Ovary (tissue), 9 donors: ENCODE results near the gene NT5C2. TPM values are rescaled to one million over a fixed set of nuclear protein-coding genes. Genes with fewer than 3 reads are reported as not detected.

ENCODE experiments used
- DNase-seq, 5 donors: peaks; one replicate each; pipeline ENCODE4 v3.0.0-alpha.2; 2019 to 2020
- H3K27ac ChIP-seq, 2 donors: fragments of 200-600 bp; one replicate each; pipeline versions ENCODE4 v1.5.1 to v1.8.0; 2019 to 2022
- H3K27me3 ChIP-seq: fragments of 200-600 bp; one replicate; pipeline ENCODE4 v1.8.0; 2022
- H3K36me3 ChIP-seq: fragments of 200-600 bp; sonication (generic); one replicate; pipeline ENCODE4 v1.5.1; 2019
- H3K4me1 ChIP-seq: one replicate; pipeline ENCODE4 v1.8.1; 2013; ENCODE audit warnings: mild to moderate bottlenecking, moderate library complexity; ENCODE audit not compliant: insufficient read depth
- H3K4me3 ChIP-seq: fragments of 200-600 bp; sonication (generic); one replicate; pipeline ENCODE4 v1.5.1; 2017
- H3K9me3 ChIP-seq, 2 donors: fragments of 200-600 bp in 1 of 2; sonication (generic) in 1 of 2; one replicate each; pipeline versions ENCODE4 v1.5.1 to v1.8.1; 2013 to 2019; ENCODE audit warnings: mild to moderate bottlenecking in 1 of 2, moderate library complexity in 1 of 2
- EP300 ChIP-seq: sonication (generic); formaldehyde crosslinking; IDR thresholded peaks from one replicate; pipeline ENCODE4 v1.6.1; 2017; ENCODE audit warnings: antibody characterized with exemption
- POLR2A ChIP-seq: fragments of 450-650 bp; IDR thresholded peaks from one replicate; pipeline ENCODE4 v1.6.1; 2017; ENCODE audit warnings: antibody characterized with exemption, mild to moderate bottlenecking, moderate library complexity
- WGBS, 3 donors: extraction: QIAGEN DNeasy Blood & Tissue Kit in 1 of 3; methylation state at CpG; one replicate each; pipeline versions ENCODE4 v1.1.5 to v1.1.7; 2013 to 2017; 5-methylcytosine and 5-hydroxymethylcytosine counted together
- intact Hi-C, 4 donors: fragments of 100-400 bp; cut with DNase I; formaldehyde crosslinking; loops; one replicate each; pipeline versions ENCODE4 v1.11.0 to v1.15.1; 2022 to 2023
- polyA plus RNA-seq, 2 donors: library from polyadenylated mRNA; stranded (reverse); fragments of 200-250 nt in 1 of 2; fragments of 350-450 nt in 1 of 2; fragmentation: Illumina TruSeq in 1 of 2; extraction: RNeasy Lipid Tissue Mini Kit (QIAGEN cat#74804) in 1 of 2; gene quantifications; one replicate each; pipeline ENCODE4 v1.2.3, GENCODE V29; 2013 to 2014
- total RNA-seq, 7 donors: library from RNA; depleted of rRNA in 2 of 7; stranded (reverse); fragments of >200 nt in 2 of 7; fragmentation: NEBNext Ultra II Directional in 3 of 7; extraction: Animal tissue kit (Norgen Biotek cat#: 25700) in 3 of 7; gene quantifications; one replicate each; pipeline versions ENCODE4 v1.1.0 to v1.2.4, GENCODE V29; 2016 to 2023
- TF ChIP-seq, protein P1 (sequence below), 3 donors: fragments of 450-650 bp in 2 of 3; fragments of 200-600 bp in 1 of 3; IDR thresholded peaks; one replicate each; pipeline versions ENCODE4 v1.5.1 to v1.8.0; 2016 to 2022; ENCODE audit warnings: antibody characterized with exemption in 3 of 3, mild to moderate bottlenecking in 1 of 3
- donor health status: DM: no; HTN: no; CAD: no; lungs with moderate emphysema.
- donor health status: DM: no; HTN: no; CAD: no.
- donor health status: Bipolar disorder and iron deficiency.
- donor health status: DM: yes; HTN: yes; CAD: no.
- donor health status: DM: no; HTN: no; CAD: no.
- donor health status: DM: yes; HTN: yes; CAD: no.

Gene NT5C2
- total and polyA plus RNA-seq, 9 donors, result 49.1 to 92.3 (median 62.0) TPM

DNA sequence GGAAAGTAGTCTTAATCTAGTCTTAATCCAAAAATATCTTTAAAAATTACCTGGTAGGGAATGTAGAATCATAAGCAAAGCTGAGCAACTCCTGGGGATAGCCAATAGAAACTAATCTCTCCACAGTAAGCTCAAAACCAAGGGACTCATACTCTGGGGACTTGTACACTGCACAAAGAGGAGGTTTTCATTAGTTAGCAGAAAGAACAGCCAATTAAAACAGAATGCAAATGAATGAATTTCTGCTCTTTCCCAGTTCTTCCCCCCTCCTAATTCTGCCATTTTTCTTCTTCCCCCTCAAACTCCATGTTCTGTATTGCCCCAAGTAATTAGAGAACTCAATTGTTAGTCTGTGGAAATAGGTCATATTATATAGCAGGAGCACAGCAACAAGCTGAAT is 86.5 kb downstream of the NT5C2 start:
- Histone ChIP-seq H3K27me3 (no peaks in the 10 kb centered on the region), H3K4me1 (peaks cover 3% of the 10 kb centered on the region), H3K27ac (no peak overlapping the region), H3K4me3 (no peak overlapping the region), H3K36me3 (no peaks in the 10 kb centered on the region), H3K9me3 (no peaks in the 10 kb centered on the region)
- DNase-seq, result no peak
- TF ChIP-seq EP300 (no peak), POLR2A (no peak)
- TF ChIP-seq, protein P1, sequence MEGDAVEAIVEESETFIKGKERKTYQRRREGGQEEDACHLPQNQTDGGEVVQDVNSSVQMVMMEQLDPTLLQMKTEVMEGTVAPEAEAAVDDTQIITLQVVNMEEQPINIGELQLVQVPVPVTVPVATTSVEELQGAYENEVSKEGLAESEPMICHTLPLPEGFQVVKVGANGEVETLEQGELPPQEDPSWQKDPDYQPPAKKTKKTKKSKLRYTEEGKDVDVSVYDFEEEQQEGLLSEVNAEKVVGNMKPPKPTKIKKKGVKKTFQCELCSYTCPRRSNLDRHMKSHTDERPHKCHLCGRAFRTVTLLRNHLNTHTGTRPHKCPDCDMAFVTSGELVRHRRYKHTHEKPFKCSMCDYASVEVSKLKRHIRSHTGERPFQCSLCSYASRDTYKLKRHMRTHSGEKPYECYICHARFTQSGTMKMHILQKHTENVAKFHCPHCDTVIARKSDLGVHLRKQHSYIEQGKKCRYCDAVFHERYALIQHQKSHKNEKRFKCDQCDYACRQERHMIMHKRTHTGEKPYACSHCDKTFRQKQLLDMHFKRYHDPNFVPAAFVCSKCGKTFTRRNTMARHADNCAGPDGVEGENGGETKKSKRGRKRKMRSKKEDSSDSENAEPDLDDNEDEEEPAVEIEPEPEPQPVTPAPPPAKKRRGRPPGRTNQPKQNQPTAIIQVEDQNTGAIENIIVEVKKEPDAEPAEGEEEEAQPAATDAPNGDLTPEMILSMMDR (IDR thresholded peaks at IDR 0.05), result no peak
- intact Hi-C loops, result no loop called here

DNA sequence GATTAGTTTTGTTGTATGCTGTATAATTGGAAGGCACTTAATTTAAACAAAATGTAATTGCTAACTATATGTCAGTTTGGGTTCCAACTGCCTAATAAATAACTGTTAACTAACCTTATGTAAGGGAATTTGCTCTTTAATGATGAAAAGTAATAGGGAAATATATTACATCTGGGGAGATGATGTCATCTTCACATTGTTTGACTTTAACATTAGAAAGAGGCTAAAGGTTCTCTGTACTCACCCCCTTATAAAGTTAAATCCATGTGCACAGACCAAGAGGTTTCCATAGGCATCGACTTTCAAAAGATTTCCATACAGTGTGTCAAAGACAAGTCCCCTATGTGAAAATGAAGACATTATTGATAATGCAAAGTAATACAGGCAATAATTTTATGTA is 87.6 kb downstream of the NT5C2 start:
- intact Hi-C loops, result no loop called here
- WGBS, 3 donors, result 90 to 100% (median 90%) methylated on average over 1 of the region's 1 CpG
- no peak for TF ChIP-seq EP300
- DNase-seq, result no peak
- H3K9me3 ChIP-seq, result no peaks in the 10 kb centered on the region
- H3K27ac ChIP-seq, result no peak overlapping the region
- H3K27me3 ChIP-seq, result no peaks in the 10 kb centered on the region
- no peaks in the 10 kb centered on the region for H3K36me3 ChIP-seq
- no peaks in the 10 kb centered on the region for H3K4me1 ChIP-seq
- H3K4me3 ChIP-seq, result no peak overlapping the region

DNA sequence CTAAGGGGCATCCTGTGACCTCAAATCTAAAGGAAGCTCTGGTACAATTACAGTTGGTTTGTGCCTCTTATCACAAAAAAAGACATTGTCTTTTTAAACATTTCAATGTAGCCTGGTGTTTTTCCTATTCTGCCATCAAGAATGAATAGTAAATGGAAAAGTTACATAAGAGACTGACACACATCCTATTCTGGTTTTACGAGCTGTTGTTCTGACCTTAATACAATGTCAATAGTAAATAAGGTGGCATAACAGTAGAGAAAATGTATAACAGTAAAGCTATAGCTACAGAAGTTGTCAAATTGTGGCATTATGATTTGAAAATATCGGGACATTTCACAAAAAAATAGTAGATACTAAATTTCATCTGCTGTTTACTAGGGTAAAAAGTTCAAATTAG is 88.4 kb downstream of the NT5C2 start:
- Histone ChIP-seq H3K27ac (no peak overlapping the region), H3K4me3 (no peak overlapping the region), H3K9me3 (no peaks in the 10 kb centered on the region), H3K36me3 (no peaks in the 10 kb centered on the region), H3K4me1 (no peaks in the 10 kb centered on the region), H3K27me3 (no peaks in the 10 kb centered on the region)
- WGBS, 3 donors, result 43 to 46% (median 44%) methylated on average over 2 of the region's 2 CpGs
- TF ChIP-seq POLR2A, result no peak
- no peak for TF ChIP-seq EP300
- TF ChIP-seq, protein P1 (IDR thresholded peaks at IDR 0.05), result no peak
- intact Hi-C loops, result no loop called here
- no peak for DNase-seq

DNA sequence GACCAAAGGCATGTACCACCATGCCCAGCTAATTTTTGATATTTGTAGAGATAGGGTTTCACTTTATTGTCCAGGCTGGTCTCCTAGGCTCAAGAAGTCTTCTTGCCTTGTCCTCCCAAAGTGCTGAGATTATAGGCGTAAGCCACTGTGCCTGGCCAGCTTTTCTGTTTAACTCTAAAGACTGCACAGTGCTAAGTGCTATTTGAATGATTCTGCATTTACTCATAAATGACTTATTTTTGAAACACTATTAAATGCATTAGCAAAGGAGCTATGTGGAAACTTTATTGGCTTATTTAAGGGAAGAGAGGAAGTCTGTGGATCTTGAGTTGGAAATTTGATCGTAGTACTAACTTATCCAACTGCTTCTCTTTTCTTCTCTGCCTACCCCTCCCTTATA is 89.1 kb downstream of the NT5C2 start:
- intact Hi-C loops, result no loop called here
- whole genome bisulfite sequencing, 3 donors, result 94 to 98% (median 95%) methylated on average over 2 of the region's 2 CpGs
- no peak for TF ChIP-seq POLR2A
- no peak for TF ChIP-seq EP300
- TF ChIP-seq, protein P1 (IDR thresholded peaks at IDR 0.05), result no peak

DNA sequence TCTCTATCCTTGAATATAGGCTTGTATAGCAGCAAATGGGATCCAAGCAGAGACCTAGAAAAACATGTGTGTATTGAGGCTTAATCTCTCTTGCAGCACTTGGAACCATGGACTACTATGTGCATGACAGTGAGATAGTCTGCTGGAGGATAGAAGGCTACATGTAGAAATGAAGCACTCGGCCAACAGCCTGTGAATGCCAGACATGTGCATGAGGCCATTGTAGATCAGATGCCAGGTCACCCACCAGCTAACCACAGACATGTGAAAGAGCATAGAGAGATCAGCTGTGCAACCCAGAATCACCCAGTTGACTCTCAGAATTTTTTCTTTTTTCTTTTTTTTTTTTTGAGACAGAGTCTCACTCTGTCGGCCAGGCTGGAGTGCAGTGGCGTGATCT is 90.9 kb downstream of the NT5C2 start:
- no peaks in the 10 kb centered on the region for H3K4me1 ChIP-seq
- DNase-seq, result no peak
- no peaks in the 10 kb centered on the region for H3K36me3 ChIP-seq
- 90 to 95% (median 92%) methylated on average over 3 of the region's 3 CpGs for WGBS, 3 donors
- no peak overlapping the region for H3K4me3 ChIP-seq
- no peaks in the 10 kb centered on the region for H3K27me3 ChIP-seq
- no peaks in the 10 kb centered on the region for H3K9me3 ChIP-seq
- no peak for TF ChIP-seq EP300
- TF ChIP-seq, protein P1 (IDR thresholded peaks at IDR 0.05), result no peak
- TF ChIP-seq POLR2A, result no peak
- H3K27ac ChIP-seq, result no peak overlapping the region
- intact Hi-C loops, result no loop called here

More for the DNA sequence above, 89.1 kb downstream of the NT5C2 start:
- DNase-seq, result no peak
- Histone ChIP-seq H3K27ac (no peak overlapping the region), H3K9me3 (no peaks in the 10 kb centered on the region), H3K4me3 (no peak overlapping the region), H3K4me1 (no peaks in the 10 kb centered on the region), H3K36me3 (no peaks in the 10 kb centered on the region), H3K27me3 (no peaks in the 10 kb centered on the region)
